NCI-H345 treated with DMSO at 0.1 percent for 48 hours (cell line): Measurements from ENCODE around the gene CMC2.
A peak's percentile ranks its signal among the peaks of the same experiment; 100 is the strongest.

Source experiments
- DNase-seq: peaks from one replicate; lab custom pipeline; 2025; ENCODE audit not compliant: unreplicated experiment; lab: John Stamatoyannopoulos, UW

The CMC2 gene

DNA sequence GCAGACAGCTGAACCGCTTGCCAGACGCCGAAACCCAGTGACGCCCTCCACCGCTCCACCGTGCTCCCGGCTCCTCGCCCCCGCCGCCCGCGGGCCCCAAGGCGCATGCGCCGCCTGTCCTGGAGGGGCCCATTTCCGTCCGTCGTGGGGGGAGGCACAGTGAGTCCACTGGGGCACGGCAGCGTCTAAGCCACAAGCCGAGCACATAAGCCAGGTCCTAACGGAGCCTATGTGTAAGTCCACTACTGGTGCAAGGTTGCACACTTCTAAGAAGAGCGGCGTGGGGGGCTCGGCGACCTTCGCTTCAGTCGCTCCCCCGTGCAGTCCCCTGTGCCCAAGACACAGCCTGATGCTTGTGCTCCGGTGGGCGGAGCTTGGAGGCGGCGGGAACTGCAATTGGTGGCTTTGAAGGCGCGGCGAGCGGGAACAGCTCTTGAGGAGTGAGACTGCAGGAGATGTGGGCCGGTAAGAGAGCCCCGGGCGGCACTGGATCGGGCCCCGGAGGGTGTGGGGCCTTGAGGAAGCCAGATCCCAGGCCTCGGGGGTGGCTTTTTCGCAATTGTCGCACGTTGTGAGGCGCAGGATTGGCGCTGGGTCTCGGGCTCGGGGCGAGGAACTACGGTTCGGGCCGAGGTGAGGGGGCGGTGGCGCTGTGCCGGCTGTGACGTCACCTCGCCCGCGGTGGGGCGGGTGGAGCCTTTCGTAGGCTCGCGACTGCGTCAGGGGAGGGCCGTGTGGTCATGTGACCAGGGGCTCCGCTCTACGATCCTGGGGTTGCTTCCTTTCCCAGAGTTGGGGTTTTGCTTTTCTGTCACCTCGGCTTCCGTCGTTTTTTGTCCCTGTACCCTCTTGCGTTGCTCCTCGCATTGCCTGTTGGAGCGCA is at the start of gene CMC2, which contains the start of gene CENPN:
CMC2 (minus strand) TSS at position 73 of the 883 bp plus-strand sequence. CDS start 9,491 bp downstream, outside the sequence.
CENPN (plus strand) TSS at position 402 of the 883 bp plus-strand sequence. CDS start 4,726 bp downstream, outside the sequence.
- DNase-seq, result peak; percentile 86

- no peak for DNase-seq
Measured at GRCh38 chr16:81053761-81054160, 47.1 kb upstream of the CMC2 start.

DNA sequence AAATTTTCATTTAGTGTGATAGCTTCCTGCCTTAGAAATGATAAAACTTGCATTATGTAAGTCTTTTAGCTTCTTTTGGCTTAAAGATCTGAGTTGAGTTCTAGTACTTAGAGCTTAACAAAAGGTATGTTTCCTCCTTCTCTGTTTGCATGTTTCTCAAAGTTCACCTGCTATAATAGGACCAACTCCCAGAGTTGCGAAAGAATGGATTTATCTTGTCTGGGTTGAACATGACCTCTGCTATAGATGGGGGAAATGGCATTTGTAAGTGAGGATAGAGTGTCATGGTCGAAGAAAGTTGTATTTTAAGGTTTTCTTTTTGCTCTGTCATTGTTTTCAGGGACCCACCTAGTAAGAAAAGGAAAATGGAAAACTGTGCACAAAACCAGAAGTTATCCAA is 36.1 kb upstream of the CMC2 start:
- DNase-seq, result no peak

DNA sequence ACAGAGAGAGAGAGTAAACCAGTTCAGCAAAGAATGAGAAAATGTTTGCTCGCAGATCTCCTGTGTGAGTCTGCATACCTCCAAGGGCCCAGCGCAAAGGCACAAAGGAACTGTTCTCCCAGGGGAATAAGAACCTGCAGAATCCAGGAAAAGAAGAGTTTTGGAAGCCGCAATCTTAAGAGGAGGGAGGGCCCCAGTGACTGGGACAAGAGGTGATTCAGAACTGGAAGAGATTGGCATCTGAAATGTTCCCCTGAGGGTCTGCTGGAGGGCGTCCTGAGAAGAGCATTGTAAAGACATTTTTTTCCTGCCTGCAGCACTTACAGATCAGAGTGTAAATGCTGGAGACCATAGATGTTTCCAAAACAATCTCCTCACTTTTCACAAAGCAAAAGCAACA is 35.0 kb upstream of the CMC2 start:
- no peak for DNase-seq

DNA sequence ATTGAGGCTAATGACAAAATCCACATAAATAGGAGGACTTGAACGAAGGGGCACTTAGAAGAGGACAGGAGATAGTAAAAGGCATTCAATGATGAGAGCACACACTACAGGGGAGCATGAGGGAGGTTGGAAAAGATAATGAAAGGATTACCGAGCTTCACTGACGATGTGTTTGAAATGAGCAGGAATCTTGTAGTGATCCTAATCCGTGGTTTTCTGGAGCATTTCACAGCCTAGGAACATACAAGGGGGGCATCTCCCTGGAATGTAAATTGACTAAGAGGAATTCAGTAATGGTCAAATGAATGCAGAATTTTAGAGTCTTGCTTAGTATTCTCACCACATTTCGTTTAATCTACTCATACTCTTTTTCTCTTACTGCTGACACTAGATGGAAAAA is 34.2 kb upstream of the CMC2 start:
- DNase-seq, result no peak

DNA sequence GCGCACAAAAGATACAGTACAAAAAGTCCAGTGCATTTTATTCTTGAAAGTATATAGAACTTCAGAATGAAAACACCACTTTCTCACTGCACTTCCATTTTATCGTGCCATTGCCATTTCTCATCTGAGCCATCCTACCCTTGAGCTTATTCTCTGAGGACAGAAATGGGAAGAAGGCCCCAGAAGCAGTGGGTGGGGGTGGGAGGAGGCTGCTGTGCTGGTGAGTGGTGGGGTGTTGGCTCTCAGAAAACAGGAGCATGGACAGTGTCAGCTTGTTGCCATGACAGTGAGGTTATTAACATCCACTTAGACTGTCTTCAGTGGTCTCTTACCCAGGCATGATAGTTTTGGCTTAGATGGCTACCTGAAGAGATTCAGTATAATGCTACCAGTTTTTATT is 33.4 kb upstream of the CMC2 start:
- DNase-seq, result no peak

DNA sequence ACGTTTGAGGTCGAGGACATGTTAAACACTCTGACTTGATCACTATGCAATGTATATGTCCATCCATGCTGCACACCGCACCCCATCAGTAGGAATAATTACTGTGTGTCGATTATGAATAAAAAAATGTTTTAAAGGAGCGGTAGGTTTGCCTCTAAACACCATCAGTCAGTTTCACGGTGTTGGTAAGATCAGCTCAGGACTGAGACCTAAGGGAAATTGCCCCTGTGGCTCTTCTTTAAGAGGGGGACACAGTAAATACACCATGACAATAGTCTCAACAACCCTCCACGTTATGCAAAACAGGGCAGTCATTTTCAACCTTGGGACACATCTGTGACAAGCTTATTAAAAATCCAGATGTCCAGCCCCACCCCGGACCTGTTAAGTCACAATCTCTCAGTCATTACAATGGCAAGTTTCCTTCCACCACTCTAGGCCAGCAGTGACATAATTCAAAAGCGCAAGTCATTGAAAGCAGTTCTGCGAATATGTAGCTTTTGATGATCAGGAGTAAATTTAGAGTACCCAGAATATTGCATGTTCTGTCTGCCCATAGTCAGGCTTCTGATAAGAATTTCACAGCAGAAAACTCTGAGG is 30.2 kb upstream of the CMC2 start:
- no peak for DNase-seq

DNA sequence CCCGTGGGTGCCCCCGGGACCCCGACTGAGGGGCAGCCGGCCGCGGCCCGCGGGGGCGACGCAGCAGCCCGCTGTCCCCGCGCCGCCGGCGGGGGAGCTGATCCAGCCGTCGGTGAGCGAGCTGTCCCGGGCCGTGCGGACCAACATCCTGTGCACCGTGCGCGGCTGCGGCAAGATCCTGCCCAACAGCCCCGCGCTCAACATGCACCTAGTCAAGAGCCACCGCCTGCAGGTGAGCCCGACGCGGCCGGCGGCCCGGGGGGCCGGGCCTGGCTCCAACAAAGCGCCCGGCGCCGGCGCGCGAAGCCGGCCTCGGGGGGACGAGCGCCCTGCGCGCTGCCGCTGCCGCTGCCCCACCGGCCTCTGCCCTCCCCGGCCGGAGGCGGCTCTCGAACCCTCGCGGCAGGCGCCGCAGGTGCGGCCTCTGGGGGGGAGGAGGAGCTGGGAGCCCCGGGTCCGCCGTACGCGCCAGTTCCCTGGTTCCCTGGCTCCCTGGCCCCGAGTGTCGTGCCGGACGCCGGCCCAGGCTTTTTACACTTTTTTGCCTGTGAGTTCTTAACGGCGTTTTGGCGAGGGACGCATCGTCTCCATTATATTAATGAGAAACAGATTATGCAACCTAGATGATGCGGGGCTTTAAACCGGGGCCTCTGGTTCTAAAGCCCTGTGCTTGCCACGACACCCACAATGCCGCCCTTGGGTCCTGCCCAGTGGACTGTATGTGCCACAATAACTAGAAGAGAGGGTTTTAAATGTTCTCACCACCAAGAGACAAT is 29.5 kb upstream of the CMC2 start:
- DNase-seq, result no peak

DNA sequence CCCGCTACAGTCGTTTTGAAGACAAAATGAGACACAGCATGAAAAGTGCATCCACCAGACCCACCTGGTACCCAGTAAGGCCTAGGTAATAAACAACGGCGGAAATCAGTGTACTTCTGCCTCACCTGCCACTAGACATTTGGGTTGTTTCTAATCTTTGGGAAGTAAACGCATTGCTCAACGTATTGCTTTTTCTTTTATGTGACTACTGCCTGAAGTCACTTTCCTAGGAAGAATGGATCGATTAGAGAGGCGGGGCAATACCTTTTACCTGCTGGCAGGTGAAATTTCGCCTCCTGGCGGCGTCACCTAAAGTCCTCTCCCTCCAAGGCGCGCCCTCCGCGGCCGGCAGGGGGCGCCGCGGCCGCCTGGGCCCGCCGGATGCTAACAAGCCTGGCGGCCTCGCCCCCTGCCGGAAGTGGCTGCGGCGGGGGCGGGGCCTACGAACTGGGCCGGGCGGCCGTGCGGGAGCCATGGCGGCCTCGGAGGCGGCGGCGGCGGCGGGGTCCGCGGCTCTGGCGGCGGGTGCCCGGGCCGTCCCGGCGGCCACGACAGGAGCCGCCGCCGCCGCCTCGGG is 28.8 kb upstream of the CMC2 start, which contains the start of gene ATMIN:
ATMIN (plus strand) TSS at position 445 of the 577 bp plus-strand sequence; CDS start at position 474, 29 bp downstream.
- DNase-seq, result peak; percentile 83

DNA sequence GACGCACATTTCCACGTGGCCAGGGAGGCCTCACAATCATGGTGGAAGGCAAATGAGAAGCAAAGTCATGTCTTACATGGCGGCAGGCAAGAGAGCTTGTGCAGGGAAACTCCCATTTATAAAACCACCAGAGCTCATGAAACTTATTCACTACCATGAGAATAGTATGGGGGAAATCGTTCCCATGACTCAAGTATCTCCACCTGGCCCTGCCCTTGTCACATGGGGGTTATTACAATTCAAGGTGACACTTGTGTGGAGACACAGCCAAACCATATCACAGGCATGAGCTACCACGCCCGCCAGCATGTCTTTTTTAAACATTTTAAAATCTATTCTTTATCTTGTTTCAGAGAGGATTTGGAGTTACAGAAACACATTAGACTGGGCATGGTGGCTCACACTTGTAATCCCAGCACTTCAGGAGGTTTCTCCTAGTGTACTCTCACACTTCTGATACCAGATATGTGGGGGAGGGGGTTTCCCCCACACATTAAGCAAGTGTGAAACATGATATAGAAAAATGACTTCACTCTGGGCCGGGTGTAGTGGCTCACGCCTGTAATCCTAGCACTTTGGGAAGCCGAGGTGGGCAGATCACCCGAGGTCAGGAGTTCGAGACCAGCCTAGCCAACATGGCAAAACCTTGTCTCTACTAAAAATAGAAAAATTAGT is 23.4 kb upstream of the CMC2 start:
- DNase-seq, result no peak

DNA sequence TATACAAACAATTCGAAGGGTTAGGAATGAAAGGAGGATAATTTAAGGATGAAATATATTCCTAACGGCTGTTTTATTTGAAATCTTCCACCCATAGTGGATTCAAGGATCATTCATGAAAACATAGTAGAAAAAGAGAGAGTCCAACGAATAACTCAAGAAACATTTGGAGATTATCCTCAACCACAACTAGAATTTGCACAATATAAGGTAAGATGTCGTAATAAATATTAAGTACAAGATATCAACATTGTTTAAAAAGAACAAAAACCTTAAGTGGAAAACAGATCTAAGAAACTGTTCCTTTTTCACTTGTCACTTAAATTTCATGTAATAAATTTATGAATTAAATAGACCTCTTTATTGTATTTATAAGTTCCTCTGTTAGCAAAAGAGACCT is 19.7 kb upstream of the CMC2 start:
- DNase-seq, result no peak

DNA sequence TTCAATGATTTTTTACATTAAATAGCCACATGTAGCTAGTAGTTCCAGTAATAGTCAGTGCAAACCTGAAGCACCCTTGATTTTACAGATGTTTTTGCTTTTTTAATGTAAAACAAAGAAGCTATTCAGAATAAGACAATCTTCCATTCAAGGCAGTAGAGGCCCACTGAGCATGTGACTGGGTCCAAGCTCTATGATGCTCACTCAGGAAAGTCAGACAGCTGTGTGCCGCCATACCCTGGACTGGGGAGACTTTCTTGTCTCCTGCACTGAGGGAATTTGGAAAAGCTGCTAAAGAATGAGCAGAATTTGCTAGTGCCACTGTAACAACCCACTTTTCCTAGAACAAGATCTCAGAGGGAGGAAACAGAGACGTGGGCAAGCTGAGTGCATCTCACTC is 11.8 kb upstream of the CMC2 start:
- DNase-seq, result no peak

DNA sequence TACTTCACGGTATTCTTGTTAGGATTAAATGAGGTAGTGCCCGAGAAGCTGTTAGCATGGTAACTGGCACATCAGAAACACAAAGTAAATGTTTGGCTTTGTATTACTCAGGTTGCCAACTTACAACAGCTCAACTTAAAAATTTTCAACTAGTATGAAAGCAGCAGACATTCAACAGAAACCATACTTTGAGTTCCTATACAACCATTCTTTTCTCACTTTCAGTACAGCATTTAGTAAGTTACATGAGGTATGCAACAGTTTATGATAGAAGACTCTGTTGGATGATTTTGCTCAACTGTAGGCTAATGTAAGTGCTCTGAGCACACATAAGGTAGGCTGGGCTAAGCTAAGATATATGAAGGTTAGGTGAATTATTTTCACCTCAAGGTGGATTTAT is 8.0 kb upstream of the CMC2 start:
- no peak for DNase-seq

- no peak for DNase-seq
Measured at GRCh38 chr16:81012974-81013373, 6.3 kb upstream of the CMC2 start.

DNA sequence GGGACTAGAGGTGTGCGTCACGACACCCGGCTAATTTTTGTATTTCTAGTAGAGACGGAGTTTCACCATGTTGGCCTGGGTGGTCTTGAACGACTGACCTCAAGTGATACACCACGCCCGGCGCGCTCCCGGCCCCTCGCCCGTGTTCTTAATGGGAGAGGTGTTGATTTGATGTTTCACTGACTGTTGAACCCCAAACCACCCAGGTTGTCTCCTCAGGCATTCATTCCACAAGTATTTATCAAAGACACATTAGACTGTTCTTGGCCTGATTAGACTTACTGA is 1.8 kb upstream of the CMC2 start:
- no peak for DNase-seq

DNA sequence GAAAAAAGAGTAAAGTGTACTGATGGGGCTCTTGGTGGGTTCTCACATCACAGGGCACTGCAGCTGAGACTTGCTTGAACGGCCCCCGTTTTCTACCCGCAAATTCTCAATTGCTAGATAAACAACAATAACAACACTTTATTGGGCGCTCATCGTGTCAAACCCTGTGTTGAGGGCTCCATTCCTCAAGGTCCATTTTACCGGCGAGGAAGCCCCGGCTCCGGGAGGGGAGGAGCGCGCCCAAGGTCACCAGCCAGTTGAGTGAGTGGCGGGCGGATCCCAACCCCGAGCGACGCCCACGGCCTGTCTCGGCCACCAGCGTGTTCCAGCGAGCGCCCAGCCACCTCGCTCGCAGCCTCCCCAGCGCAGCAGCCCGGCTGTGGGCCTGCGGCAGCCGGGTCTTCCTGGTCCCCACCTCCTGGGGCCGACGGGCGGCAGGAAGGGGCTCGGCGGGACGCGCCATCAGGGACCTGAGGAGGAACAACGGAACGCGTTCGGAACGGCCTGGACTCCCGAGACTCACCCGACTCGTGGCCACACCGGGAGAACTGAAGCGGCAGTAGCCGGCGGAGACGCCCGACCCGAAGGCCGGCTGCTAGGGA is 373 bp downstream of the CMC2 start:
- DNase-seq, result peak; percentile 16

GRCh38 chr16:81005610-81006161 is 999 bp downstream of the CMC2 start:
- DNase-seq, result no peak

GRCh38 chr16:81004646-81005353 is 1.9 kb downstream of the CMC2 start:
- DNase-seq, result no peak

- DNase-seq, result no peak
Measured at GRCh38 chr16:81003610-81004460, 2.9 kb downstream of the CMC2 start.
